A673 (cell line): ENCODE results near the gene HEPHL1. TPM values are rescaled to one million over a fixed set of nuclear protein-coding genes. Genes with fewer than 3 reads are reported as not detected.

ENCODE experiments used
- BruUV-seq: library from RNA; stranded (reverse); fragments of 400-500 nt; replicated peaks from 2 replicates; lab custom pipeline; 2021; lab: Mats Ljungman, UMichigan
- CTCF ChIA-PET: fragments of 300-600 bp; sonication (Branson Sonifier 250); formaldehyde crosslinking; loops from one replicate; lab custom pipeline; 2022; ENCODE audit warnings: antibody characterized with exemption; lab: Charles Lee
- POLR2A ChIA-PET: fragments of 300-600 bp; sonication (Branson Sonifier 250); formaldehyde crosslinking; loops from one replicate; lab custom pipeline; 2022; ENCODE audit warnings: antibody characterized with exemption; ENCODE audit not compliant: low non-redundant PET; lab: Charles Lee
- DNase-seq: peaks from one replicate; pipeline ENCODE4 v3.0.0-alpha.2; 2015; ENCODE audit warnings: low spot score
- H3K27ac ChIP-seq: fragments of 200-600 bp; sonication (generic); 2 replicates; pipeline ENCODE4 v1.5.1; 2016; ENCODE audit warnings: mixed run types, low read depth, mild to moderate bottlenecking, mixed read lengths, antibody characterized with exemption, low read length; ENCODE audit not compliant: poor library complexity, severe bottlenecking
- H3K27me3 ChIP-seq: fragments of 200-600 bp; sonication (generic); replicated peaks from 2 replicates; pipeline ENCODE4 v1.6.1; 2017; ENCODE audit warnings: mixed run types, low read depth, mild to moderate bottlenecking, mixed read lengths, antibody characterized with exemption, low read length; ENCODE audit not compliant: insufficient read depth, poor library complexity
- H3K36me3 ChIP-seq: fragments of 200-600 bp; sonication (generic); 2 replicates; pipeline ENCODE4 v1.6.1; 2016; ENCODE audit warnings: mixed run types, mild to moderate bottlenecking, mixed read lengths, antibody characterized with exemption, low read length; ENCODE audit not compliant: insufficient read depth, poor library complexity, severe bottlenecking
- H3K4me1 ChIP-seq: fragments of 200-600 bp; sonication (generic); 2 replicates; pipeline ENCODE4 v1.6.1; 2017; ENCODE audit warnings: mixed run types, mild to moderate bottlenecking, mixed read lengths, antibody characterized with exemption, low read length; ENCODE audit not compliant: insufficient read depth, poor library complexity, severe bottlenecking
- H3K4me3 ChIP-seq: fragments of 200-600 bp; sonication (generic); 2 replicates; pipeline ENCODE4 v1.5.1; 2016; ENCODE audit warnings: low read depth, mixed run types, mild to moderate bottlenecking, mixed read lengths, low read length; ENCODE audit not compliant: poor library complexity, severe bottlenecking
- H3K9me3 ChIP-seq: fragments of 200-600 bp; sonication (generic); 2 replicates; pipeline ENCODE4 v1.6.1; 2016; ENCODE audit warnings: mixed run types, low read depth, mild to moderate bottlenecking, mixed read lengths, antibody characterized with exemption, low read length; ENCODE audit not compliant: poor library complexity, severe bottlenecking
- CTCF ChIP-seq: fragments of 300-800, 200-600 bp; sonication (generic); conservative IDR thresholded peaks from 2 replicates; pipeline ENCODE4 v1.5.1; 2017; ENCODE audit warnings: low read depth, mild to moderate bottlenecking, antibody characterized with exemption, low read length, moderate library complexity, mixed read lengths
- EZH2 ChIP-seq: fragments of 200-600 bp; sonication (generic); IDR thresholded peaks from 2 replicates; pipeline ENCODE4 v1.6.1; 2017; ENCODE audit warnings: borderline replicate concordance, low read depth, mild to moderate bottlenecking, mixed read lengths, antibody characterized with exemption, low read length; ENCODE audit not compliant: poor library complexity, severe bottlenecking
- intact Hi-C: fragments of 100-400 bp; cut with micrococcal nuclease; formaldehyde crosslinking; loops from one replicate; pipeline ENCODE4 v1.10.0; 2022; ENCODE audit not compliant: unreplicated experiment
- total RNA-seq: library from RNA; stranded (reverse); gene quantifications from 2 replicates; pipeline ENCODE4 v1.2.3, GENCODE V29; 2021

Gene HEPHL1
- total RNA-seq, 1 experiment from 2014 or later = not detected

- no TSS peak for BruUV-seq
Measured at GRCh38 chr11:94144664-94145063, 123.5 kb downstream of the HEPHL1 start.

DNA sequence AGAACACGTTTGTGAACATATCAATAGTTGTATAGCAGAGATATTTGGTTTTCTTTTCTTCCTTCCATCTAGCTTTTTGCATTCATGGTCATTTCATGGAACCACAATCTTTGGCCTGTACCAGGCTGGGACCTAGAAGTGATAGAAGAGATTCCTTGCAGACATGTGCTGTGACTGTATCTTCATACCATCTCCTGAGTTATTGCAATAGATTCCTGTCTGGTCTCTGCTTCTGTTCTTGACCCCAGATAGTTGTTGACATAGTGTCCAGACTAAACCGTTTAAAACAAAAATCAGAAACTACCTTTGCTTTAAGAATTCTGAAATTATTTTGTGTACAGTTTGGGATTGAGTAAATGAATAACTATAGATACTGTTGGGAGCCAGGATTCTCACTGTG, 124.3 kb downstream of the HEPHL1 start:
- no peak overlapping the region for H3K4me3 ChIP-seq
- no peaks in the 10 kb centered on the region for H3K9me3 ChIP-seq
- H3K36me3 ChIP-seq = no peaks in the 10 kb centered on the region
- ChIA-PET POLR2A (no interaction called here), CTCF (no interaction called here)
- DNase-seq = no peak
- no peaks in the 10 kb centered on the region for H3K4me1 ChIP-seq
- BruUV-seq = no TSS peak
- TF ChIP-seq EZH2 (no peak), CTCF (no peak)
- no peak overlapping the region for H3K27ac ChIP-seq
- H3K27me3 ChIP-seq = no peaks in the 10 kb centered on the region
- intact Hi-C loops = no loop called here

More at GRCh38 chr11:94144664-94145063, 123.5 kb downstream of the HEPHL1 start:
- H3K9me3 ChIP-seq = no peaks in the 10 kb centered on the region
- intact Hi-C loops = no loop called here
- no peaks in the 10 kb centered on the region for H3K36me3 ChIP-seq
- TF ChIP-seq EZH2 (no peak), CTCF (no peak)
- no peak overlapping the region for H3K27ac ChIP-seq
- H3K27me3 ChIP-seq = no peaks in the 10 kb centered on the region
- DNase-seq = no peak
- no peaks in the 10 kb centered on the region for H3K4me1 ChIP-seq
- POLR2A ChIA-PET = no interaction called here
- CTCF ChIA-PET = no interaction called here
- H3K4me3 ChIP-seq = no peak overlapping the region

- Histone ChIP-seq H3K4me1 (no peaks in the 10 kb centered on the region), H3K27me3 (no peaks in the 10 kb centered on the region), H3K4me3 (no peak overlapping the region), H3K27ac (no peak overlapping the region), H3K9me3 (no peaks in the 10 kb centered on the region), H3K36me3 (no peaks in the 10 kb centered on the region)
- TF ChIP-seq EZH2 (no peak), CTCF (no peak)
- CTCF ChIA-PET = no interaction called here
- DNase-seq = no peak
- intact Hi-C loops = no loop called here
- no TSS peak for BruUV-seq
- POLR2A ChIA-PET = no interaction called here
Measured at GRCh38 chr11:94145916-94146315, 124.8 kb downstream of the HEPHL1 start.
